ENCODE results near the gene MEOX1.

The MEOX1 gene

GRCh38 chr17:43598357-43599045 is 63.2 kb downstream of the MEOX1 start:
- Histone ChIP-seq H3K27ac (replicated peaks; ENCODE audit: low read length) (no peak overlapping the region), H3K27me3 (ENCODE audit: control insufficient read depth in 3 of 3, insufficient read depth in 3 of 3, low read depth in 1 of 3, low read length in 3 of 3) (no peaks in the 10 kb centered on the region), H3K14ac (ENCODE audit: low read length) (no peak overlapping the region), H3K4me3 (ENCODE audit: low read length in 2 of 2) (no peak overlapping the region), H3K36me3 (replicated peaks in 1 of 2; ENCODE audit: control insufficient read depth in 2 of 2, insufficient read depth in 2 of 2, low read length in 2 of 2) (no peaks in the 10 kb centered on the region), H3K23ac (ENCODE audit: low read depth, low read length, poor library complexity) (no peak overlapping the region), H2AK5ac (ENCODE audit: low read depth, low read length) (no peak overlapping the region), H3K18ac (ENCODE audit: low read length) (no peak overlapping the region), H2BK12ac (ENCODE audit: low read length) (no peak overlapping the region), H4K91ac (ENCODE audit: low read depth, low read length, poor library complexity) (no peak overlapping the region), H2AFZ (ENCODE audit: low read length) (no peak overlapping the region), H3K9ac (ENCODE audit: low read depth, low read length, poor library complexity) (no peak overlapping the region), H2BK5ac (ENCODE audit: low read length) (no peak overlapping the region), H3K4me2 (ENCODE audit: insufficient read depth, low read length, poor library complexity, severe bottlenecking) (no peak overlapping the region), H3K79me1 (ENCODE audit: low read depth, low read length) (no peaks in the 10 kb centered on the region), H2BK15ac (ENCODE audit: low read length) (no peak overlapping the region), H4K8ac (ENCODE audit: low read depth, low read length) (no peak overlapping the region), H3K9me3 (replicated peaks in 1 of 2; ENCODE audit: control insufficient read depth in 2 of 2, insufficient read depth in 1 of 2, low read depth in 1 of 2, low read length in 2 of 2) (no peaks in the 10 kb centered on the region), H2BK120ac (ENCODE audit: low read depth, low read length) (no peak overlapping the region), H3K4ac (ENCODE audit: low read length) (no peak overlapping the region), H3K4me1 (ENCODE audit: control insufficient read depth in 2 of 2, insufficient read depth in 1 of 2, low read depth in 1 of 2, low read length in 2 of 2) (peaks cover 0 to 3% of the 10 kb centered on the region in 2 donors)
- no CpG with 5 or more reads among the region's 4 CpGs for WGBS, 2 donors (ENCODE audit: extremely low coverage in 2 of 2, insufficient read length in 2 of 2, insufficient replicate concordance in 1 of 2)
- DNase-seq (ENCODE audit: low spot score): no peak

GRCh38 chr17:43597624-43598356 is 63.9 kb downstream of the MEOX1 start:
- no peak overlapping the region for H3K18ac ChIP-seq (ENCODE audit: low read length)

GRCh38 chr17:43595466-43595865 is 66.3 kb downstream of the MEOX1 start:
- Histone ChIP-seq H3K27ac (replicated peaks; ENCODE audit: low read length) (no peak overlapping the region), H2BK120ac (ENCODE audit: low read depth, low read length) (no peak overlapping the region), H2AFZ (ENCODE audit: low read length) (no peak overlapping the region), H3K14ac (ENCODE audit: low read length) (no peak overlapping the region), H3K9ac (ENCODE audit: low read depth, low read length, poor library complexity) (no peak overlapping the region), H3K4ac (ENCODE audit: low read length) (no peak overlapping the region), H3K36me3 (replicated peaks in 1 of 2; ENCODE audit: control insufficient read depth in 2 of 2, insufficient read depth in 2 of 2, low read length in 2 of 2) (no peaks in the 10 kb centered on the region), H3K18ac (ENCODE audit: low read length) (no peak overlapping the region), H2AK5ac (ENCODE audit: low read depth, low read length) (no peak overlapping the region), H3K4me1 (ENCODE audit: control insufficient read depth in 2 of 2, insufficient read depth in 1 of 2, low read depth in 1 of 2, low read length in 2 of 2) (peaks cover 0 to 5% of the 10 kb centered on the region in 2 donors), H3K4me2 (ENCODE audit: insufficient read depth, low read length, poor library complexity, severe bottlenecking) (no peak overlapping the region), H4K91ac (ENCODE audit: low read depth, low read length, poor library complexity) (no peak overlapping the region), H3K9me3 (replicated peaks in 1 of 2; ENCODE audit: control insufficient read depth in 2 of 2, insufficient read depth in 1 of 2, low read depth in 1 of 2, low read length in 2 of 2) (no peaks in the 10 kb centered on the region), H2BK12ac (ENCODE audit: low read length) (no peak overlapping the region), H2BK15ac (ENCODE audit: low read length) (no peak overlapping the region), H3K27me3 (ENCODE audit: control insufficient read depth in 3 of 3, insufficient read depth in 3 of 3, low read depth in 1 of 3, low read length in 3 of 3) (no peaks in the 10 kb centered on the region), H4K8ac (ENCODE audit: low read depth, low read length) (no peak overlapping the region), H2BK5ac (ENCODE audit: low read length) (no peak overlapping the region), H3K79me1 (ENCODE audit: low read depth, low read length) (no peaks in the 10 kb centered on the region), H3K23ac (ENCODE audit: low read depth, low read length, poor library complexity) (no peak overlapping the region), H3K4me3 (ENCODE audit: low read length in 2 of 2) (no peak overlapping the region)
- DNase-seq (ENCODE audit: low spot score): no peak
- WGBS, 2 donors (ENCODE audit: extremely low coverage in 2 of 2, insufficient read length in 2 of 2, insufficient replicate concordance in 1 of 2): no CpG with 5 or more reads among the region's 4 CpGs

More at GRCh38 chr17:43597624-43598356, 63.9 kb downstream of the MEOX1 start:
- Histone ChIP-seq H3K27ac (replicated peaks; ENCODE audit: low read length) (no peak overlapping the region), H2BK120ac (ENCODE audit: low read depth, low read length) (no peak overlapping the region), H2BK15ac (ENCODE audit: low read length) (no peak overlapping the region), H3K4me3 (ENCODE audit: low read length in 2 of 2) (no peak overlapping the region), H2AK5ac (ENCODE audit: low read depth, low read length) (no peak overlapping the region), H3K4ac (ENCODE audit: low read length) (no peak overlapping the region), H2AFZ (ENCODE audit: low read length) (no peak overlapping the region), H3K9ac (ENCODE audit: low read depth, low read length, poor library complexity) (no peak overlapping the region), H3K4me1 (ENCODE audit: control insufficient read depth in 2 of 2, insufficient read depth in 1 of 2, low read depth in 1 of 2, low read length in 2 of 2) (peaks cover 0 to 3% of the 10 kb centered on the region in 2 donors), H3K36me3 (replicated peaks in 1 of 2; ENCODE audit: control insufficient read depth in 2 of 2, insufficient read depth in 2 of 2, low read length in 2 of 2) (no peaks in the 10 kb centered on the region), H3K4me2 (ENCODE audit: insufficient read depth, low read length, poor library complexity, severe bottlenecking) (no peak overlapping the region), H2BK5ac (ENCODE audit: low read length) (no peak overlapping the region), H4K91ac (ENCODE audit: low read depth, low read length, poor library complexity) (no peak overlapping the region), H4K8ac (ENCODE audit: low read depth, low read length) (no peak overlapping the region), H2BK12ac (ENCODE audit: low read length) (no peak overlapping the region), H3K14ac (ENCODE audit: low read length) (no peak overlapping the region), H3K23ac (ENCODE audit: low read depth, low read length, poor library complexity) (no peak overlapping the region), H3K79me1 (ENCODE audit: low read depth, low read length) (no peaks in the 10 kb centered on the region), H3K9me3 (replicated peaks in 1 of 2; ENCODE audit: control insufficient read depth in 2 of 2, insufficient read depth in 1 of 2, low read depth in 1 of 2, low read length in 2 of 2) (no peaks in the 10 kb centered on the region), H3K27me3 (ENCODE audit: control insufficient read depth in 3 of 3, insufficient read depth in 3 of 3, low read depth in 1 of 3, low read length in 3 of 3) (no peaks in the 10 kb centered on the region)
- DNase-seq (ENCODE audit: low spot score): no peak
- WGBS, 2 donors (ENCODE audit: extremely low coverage in 2 of 2, insufficient read length in 2 of 2, insufficient replicate concordance in 1 of 2): no CpG with 5 or more reads among the region's 11 CpGs

GRCh38 chr17:43591779-43592562 is 69.8 kb downstream of the MEOX1 start:
- H3K4me2 ChIP-seq (ENCODE audit: insufficient read depth, low read length, poor library complexity, severe bottlenecking): no peak overlapping the region
- no peak overlapping the region for H3K23ac ChIP-seq (ENCODE audit: low read depth, low read length, poor library complexity)
- H3K27me3 ChIP-seq (ENCODE audit: control insufficient read depth in 3 of 3, insufficient read depth in 3 of 3, low read depth in 1 of 3, low read length in 3 of 3): no peaks in the 10 kb centered on the region
- H3K4me1 ChIP-seq (ENCODE audit: control insufficient read depth in 2 of 2, insufficient read depth in 1 of 2, low read depth in 1 of 2, low read length in 2 of 2): peaks cover 0 to 2% of the 10 kb centered on the region in 2 donors
- peaks cover 0 to 2% of the 10 kb centered on the region in 2 donors for H3K9me3 ChIP-seq (replicated peaks in 1 of 2; ENCODE audit: control insufficient read depth in 2 of 2, insufficient read depth in 1 of 2, low read depth in 1 of 2, low read length in 2 of 2)
- no peak overlapping the region for H2BK5ac ChIP-seq (ENCODE audit: low read length)
- H2BK12ac ChIP-seq (ENCODE audit: low read length): no peak overlapping the region
- H3K18ac ChIP-seq (ENCODE audit: low read length): no peak overlapping the region
- H4K91ac ChIP-seq (ENCODE audit: low read depth, low read length, poor library complexity): no peak overlapping the region
- DNase-seq (ENCODE audit: low spot score): no peak
- H4K8ac ChIP-seq (ENCODE audit: low read depth, low read length): no peak overlapping the region
- peak overlapping the region; percentile 13 for H2AK5ac ChIP-seq (ENCODE audit: low read depth, low read length)
- no peak overlapping the region for H2BK120ac ChIP-seq (ENCODE audit: low read depth, low read length)
- no peak overlapping the region for H2BK15ac ChIP-seq (ENCODE audit: low read length)
- no peak overlapping the region for H3K14ac ChIP-seq (ENCODE audit: low read length)
- H3K27ac ChIP-seq (replicated peaks; ENCODE audit: low read length): no peak overlapping the region
- H3K79me1 ChIP-seq (ENCODE audit: low read depth, low read length): no peaks in the 10 kb centered on the region
- H3K9ac ChIP-seq (ENCODE audit: low read depth, low read length, poor library complexity): no peak overlapping the region
- no peak overlapping the region for H3K4me3 ChIP-seq (ENCODE audit: low read length in 2 of 2)
- WGBS, 2 donors (ENCODE audit: extremely low coverage in 2 of 2, insufficient read length in 2 of 2, insufficient replicate concordance in 1 of 2): no CpG with 5 or more reads among the region's 28 CpGs
- H3K36me3 ChIP-seq (replicated peaks in 1 of 2; ENCODE audit: control insufficient read depth in 2 of 2, insufficient read depth in 2 of 2, low read length in 2 of 2): no peaks in the 10 kb centered on the region
- H3K4ac ChIP-seq (ENCODE audit: low read length): no peak overlapping the region
- H2AFZ ChIP-seq (ENCODE audit: low read length): peak overlapping the region; percentile 35

Data from neuronal stem cell (in vitro differentiated cells).